ELF-1 (cell line): Measurements from ENCODE around the gene LPAR2.
"Not testable (repeated sequence)": the region's sequence is repeated elsewhere in the genome, so short reads cannot be mapped to it uniquely, and the experiment has no call there.

ENCODE experiments used
- DNase-seq: peaks from one replicate; pipeline ENCODE4 v3.0.0-alpha.2; 2016; ENCODE audit warnings: low read depth, low spot score

Gene LPAR2

GRCh38 chr19:19631346-19631745 is 3.3 kb upstream of the LPAR2 start:
- no peak for DNase-seq

- DNase-seq = no peak
Observed at GRCh38 chr19:19630426-19630825, 2.4 kb upstream of the LPAR2 start.

DNA sequence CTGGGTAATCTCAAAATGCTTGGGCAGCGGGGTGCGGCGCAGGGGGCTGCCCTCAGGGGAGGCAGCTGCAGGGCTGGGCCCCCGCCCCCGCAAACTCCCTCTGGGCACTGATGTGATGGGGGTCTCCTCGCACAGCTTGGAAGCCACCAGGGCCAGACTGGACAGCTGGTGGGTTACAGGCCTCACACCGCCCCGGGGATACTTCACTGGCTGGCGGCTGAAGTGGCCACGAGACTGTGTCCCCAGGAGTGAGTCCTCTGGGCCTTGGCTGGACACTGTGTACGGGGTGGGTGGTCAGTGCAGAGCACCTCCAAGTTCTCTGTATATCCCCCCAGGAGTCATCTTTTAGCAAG is 2.0 kb upstream of the LPAR2 start:
- DNase-seq = no peak

DNA sequence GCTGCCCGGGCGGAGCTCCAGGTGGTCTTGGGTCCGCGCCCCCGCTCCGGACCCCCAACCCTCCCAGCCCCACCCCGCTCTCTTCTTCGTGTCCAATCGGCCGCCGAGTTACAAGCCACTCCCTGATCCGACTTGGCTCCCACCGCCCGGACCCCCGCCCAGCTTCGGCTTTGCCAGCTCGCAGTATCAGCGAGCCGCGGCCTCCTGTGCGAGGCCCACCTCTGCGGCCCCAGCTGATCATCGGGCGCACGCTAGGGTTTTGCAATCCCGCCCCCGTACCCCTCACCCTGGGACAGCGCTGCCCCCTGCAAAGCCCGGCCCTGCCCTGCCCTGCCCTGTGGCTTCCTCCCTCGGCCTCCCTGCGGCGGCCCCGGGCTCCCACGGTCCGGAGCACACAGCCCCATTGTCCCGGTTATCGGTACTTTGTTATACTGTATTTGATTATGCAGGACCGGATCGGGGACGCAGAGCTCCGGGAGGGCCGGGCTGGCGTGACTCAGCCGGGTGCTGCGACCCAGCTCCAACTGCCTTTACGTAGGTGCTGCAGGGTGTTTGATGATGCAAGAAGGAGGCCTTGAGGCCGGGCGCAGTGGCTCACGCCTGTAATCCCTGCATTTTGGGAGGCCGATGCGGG is 598 bp upstream of the LPAR2 start:
- DNase-seq = peak; percentile 78

GRCh38 chr19:19626516-19627472 is 1.2 kb downstream of the LPAR2 start:
- no peak for DNase-seq

- no peak for DNase-seq
Observed at GRCh38 chr19:19624032-19624570, 3.9 kb downstream of the LPAR2 start.

DNA sequence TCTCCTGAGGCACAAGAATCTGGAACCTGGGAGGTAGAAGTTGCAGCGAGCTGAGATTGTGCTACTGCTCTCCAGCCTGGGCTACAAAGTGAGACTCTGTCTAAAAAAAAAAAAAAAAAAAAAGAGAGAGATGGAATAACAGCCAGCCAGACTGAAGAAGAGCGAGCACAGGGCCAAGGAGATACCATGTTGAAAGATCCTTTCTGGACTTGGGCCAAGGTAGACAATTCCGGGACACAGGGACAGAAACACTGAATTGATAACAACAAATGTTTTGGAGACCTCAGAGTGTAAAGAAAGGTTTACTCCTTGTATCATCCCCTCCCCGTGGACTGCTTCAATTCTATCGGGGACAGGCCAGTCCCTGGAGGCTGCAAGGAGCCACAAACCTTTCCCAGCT is 4.6 kb downstream of the LPAR2 start:
- DNase-seq = no peak

DNA sequence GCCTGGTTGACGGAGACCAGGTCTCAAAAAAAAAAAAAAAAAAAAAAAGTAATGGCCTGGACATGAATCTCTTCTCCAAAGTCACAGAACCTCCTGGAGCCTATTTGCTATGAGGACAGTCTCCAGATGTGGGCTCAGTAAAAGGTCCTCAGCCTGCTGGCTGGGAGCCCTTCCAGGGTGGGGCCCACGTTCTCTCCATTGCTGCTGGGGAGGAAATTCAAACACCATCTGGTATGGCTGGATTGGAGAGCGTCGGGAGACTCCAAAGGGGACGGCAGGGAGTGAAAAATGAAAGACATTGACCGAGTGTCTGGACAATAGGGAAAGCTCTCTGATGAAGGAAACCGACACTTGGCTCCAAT is 8.2 kb downstream of the LPAR2 start:
- no peak for DNase-seq

GRCh38 chr19:19619181-19619848 is 8.7 kb downstream of the LPAR2 start:
- no peak for DNase-seq

- peak; percentile 98 for DNase-seq
Observed at GRCh38 chr19:19618219-19619051, 9.6 kb downstream of the LPAR2 start, which contains the start of gene PBX4. Gene PBX4 (minus strand): TSS chr19:19618687. CDS start chr19:19618629, 58 bp downstream.

DNA sequence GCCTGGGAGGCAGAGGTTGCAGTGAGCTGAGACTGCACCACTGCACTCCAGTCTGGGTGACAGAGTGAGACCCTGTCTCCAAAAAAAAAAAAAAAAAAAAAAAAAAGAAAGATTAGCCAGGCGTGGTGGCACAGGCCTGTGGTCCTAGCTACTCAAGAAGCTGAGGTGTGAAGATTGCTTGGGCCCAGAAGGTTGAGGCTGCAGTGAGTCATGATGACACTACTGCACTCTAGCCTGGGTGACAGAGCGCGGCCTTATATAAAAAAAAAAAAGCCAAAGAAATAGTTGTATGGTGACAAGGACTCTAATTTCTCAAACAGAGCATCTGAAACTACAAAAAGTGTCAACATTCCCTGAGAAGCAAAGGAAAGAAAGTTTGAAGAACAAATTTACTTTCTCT is 12.9 kb downstream of the LPAR2 start:
- DNase-seq = no peak

DNA sequence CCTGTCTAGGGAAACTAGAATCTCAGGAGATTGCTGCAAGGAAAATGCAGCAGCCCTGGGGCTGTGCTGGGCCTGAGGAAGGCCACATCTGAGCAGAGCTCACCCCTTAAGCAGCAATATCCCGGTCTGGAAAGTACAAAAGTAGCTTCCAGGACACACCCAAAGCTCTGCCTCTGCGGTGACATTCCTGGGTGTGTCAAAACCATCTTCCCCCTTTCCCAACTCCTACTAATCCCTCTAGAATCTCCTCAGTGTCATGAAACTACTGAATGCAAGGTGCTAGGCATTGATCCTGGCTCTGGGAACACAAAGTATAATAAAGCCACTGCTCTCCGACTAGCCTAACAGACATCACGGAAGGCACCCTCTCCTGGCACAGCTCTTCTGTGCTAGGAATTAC is 14.5 kb downstream of the LPAR2 start:
- DNase-seq = peak; percentile 77

DNA sequence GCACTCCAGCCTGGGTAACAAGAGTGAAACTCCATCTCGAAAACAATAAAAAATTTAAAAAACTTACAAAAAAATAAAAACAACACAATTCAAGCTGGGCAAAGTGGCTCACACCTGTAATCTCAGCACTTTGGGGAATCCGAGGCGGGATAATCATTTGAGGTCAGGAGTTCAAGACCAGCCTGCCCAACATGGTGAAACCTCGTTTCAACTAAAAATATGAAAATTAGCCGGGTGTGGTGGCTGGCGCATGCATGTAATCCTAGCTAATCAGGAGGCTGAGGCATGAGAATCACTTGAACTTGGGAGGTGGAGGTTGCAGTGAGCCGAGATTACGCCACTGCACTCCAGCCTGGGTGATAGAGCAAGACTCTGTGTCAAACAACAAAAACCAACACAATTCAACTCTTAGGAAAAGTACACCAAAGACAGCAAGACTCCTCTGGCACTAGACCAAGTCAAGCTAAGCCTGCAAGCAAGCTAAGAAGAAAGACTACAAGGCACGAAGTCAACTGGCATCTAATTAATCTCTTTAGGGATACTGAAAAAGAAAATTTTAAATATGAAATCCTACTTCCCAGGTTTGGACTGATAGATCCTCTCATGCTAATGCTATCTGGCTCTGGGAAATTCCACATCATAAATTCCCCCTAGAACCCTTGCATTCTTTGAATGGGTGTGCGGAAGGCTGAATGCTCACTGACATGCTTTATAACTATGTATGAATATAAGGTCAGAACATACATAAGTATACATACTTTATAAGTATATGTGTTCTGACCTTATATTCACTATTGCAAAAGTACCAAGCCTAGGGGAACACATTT is 17.4 kb downstream of the LPAR2 start:
- no peak for DNase-seq

- not testable (repeated sequence) for DNase-seq
Observed at GRCh38 chr19:19606686-19607085, 21.3 kb downstream of the LPAR2 start.

GRCh38 chr19:19606021-19606420 is 22.0 kb downstream of the LPAR2 start:
- DNase-seq = no peak

GRCh38 chr19:19602713-19603324 is 25.2 kb downstream of the LPAR2 start:
- no peak for DNase-seq

DNA sequence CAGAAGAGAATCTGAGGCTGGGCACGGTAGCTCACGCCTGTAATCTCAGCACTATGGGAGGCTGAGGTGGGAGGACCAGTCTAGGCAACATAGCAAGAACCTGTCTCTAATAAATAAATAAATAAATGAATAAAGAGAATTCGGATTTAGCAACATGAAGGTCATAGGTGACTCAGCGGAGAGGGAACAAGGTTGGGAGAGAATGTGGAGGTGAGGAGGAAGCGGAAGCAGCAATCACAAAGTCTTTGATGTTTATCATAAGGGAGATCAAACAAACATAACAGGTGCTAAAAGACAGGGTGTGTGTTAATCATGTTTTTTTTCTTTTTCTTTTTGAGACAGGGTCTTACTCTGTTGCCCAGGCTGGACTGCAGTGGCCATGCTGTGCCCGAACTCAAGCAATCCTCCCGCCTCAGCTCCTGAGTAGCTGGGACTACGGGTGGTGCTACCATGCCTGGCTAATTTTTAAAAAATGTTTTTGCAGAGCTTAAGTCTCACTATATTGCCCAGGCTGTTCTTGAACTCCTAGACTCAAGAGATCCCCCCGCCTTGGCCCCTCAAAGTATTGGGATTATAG is 25.8 kb downstream of the LPAR2 start:
- DNase-seq = no peak

GRCh38 chr19:19600793-19601330 is 27.2 kb downstream of the LPAR2 start:
- DNase-seq = no peak

GRCh38 chr19:19598728-19599451 is 29.1 kb downstream of the LPAR2 start:
- not testable (repeated sequence) for DNase-seq
